Fibroblast of pulmonary artery (primary cell): ENCODE measurements around the gene CAPN10.
"Not testable (repeated sequence)": the region's sequence is repeated elsewhere in the genome, so short reads cannot be mapped to it uniquely, and the experiment has no call there.

Experiments
- DNase-seq: peaks from one replicate; pipeline ENCODE4 v3.0.0-alpha.2; 2010; ENCODE audit warnings: low read depth
- H3K4me3 ChIP-seq: replicated peaks from 2 replicates; pipeline ENCODE4 v1.5.1; 2011; ENCODE audit warnings: low read depth, mild to moderate bottlenecking, control low read depth, low read length, moderate library complexity
- CTCF ChIP-seq: IDR thresholded peaks from 2 replicates; pipeline ENCODE4 v1.5.1; 2011; ENCODE audit warnings: mild to moderate bottlenecking, control low read depth, low read length, inconsistent platforms; ENCODE audit errors: missing control alignments

The CAPN10 gene, protein sequence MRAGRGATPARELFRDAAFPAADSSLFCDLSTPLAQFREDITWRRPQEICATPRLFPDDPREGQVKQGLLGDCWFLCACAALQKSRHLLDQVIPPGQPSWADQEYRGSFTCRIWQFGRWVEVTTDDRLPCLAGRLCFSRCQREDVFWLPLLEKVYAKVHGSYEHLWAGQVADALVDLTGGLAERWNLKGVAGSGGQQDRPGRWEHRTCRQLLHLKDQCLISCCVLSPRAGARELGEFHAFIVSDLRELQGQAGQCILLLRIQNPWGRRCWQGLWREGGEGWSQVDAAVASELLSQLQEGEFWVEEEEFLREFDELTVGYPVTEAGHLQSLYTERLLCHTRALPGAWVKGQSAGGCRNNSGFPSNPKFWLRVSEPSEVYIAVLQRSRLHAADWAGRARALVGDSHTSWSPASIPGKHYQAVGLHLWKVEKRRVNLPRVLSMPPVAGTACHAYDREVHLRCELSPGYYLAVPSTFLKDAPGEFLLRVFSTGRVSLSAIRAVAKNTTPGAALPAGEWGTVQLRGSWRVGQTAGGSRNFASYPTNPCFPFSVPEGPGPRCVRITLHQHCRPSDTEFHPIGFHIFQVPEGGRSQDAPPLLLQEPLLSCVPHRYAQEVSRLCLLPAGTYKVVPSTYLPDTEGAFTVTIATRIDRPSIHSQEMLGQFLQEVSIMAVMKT

GRCh38 chr2:240586198-240586918, at the start of gene CAPN10:
TSS of gene CAPN10 (plus strand) at chr2:240586734. CDS start at chr2:240586912, 178 bp downstream.
- no peak for TF ChIP-seq CTCF
- DNase-seq: peak; percentile 94
- peak within 1 kb of the TSS; percentile 99 for H3K4me3 ChIP-seq

- no peak for TF ChIP-seq CTCF
- no peak overlapping the region for H3K4me3 ChIP-seq
- no peak for DNase-seq
Observed at GRCh38 chr2:240538031-240538780, 48.3 kb upstream of the CAPN10 start.

DNA sequence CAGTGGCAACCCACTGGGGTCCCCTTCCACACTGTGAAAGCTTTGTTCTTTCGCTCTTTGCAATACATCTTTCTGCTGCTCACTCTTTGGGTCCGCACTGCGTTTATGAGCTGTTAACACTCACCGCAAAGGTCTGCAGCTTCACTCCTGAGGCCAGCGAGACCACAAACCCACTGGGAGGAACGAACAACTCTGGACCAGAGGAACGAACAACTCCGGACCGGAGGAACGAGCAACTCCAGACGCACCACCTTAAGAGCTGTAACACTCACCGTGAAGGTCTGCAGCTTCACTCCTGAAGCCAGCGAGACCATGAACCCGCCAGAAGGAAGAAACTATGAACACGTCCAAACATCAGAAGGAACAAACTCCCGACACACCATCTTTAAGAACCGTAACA, 47.4 kb upstream of the CAPN10 start:
- DNase-seq, H3K4me3 ChIP-seq: not testable (repeated sequence)

GRCh38 chr2:240539906-240540305, 46.6 kb upstream of the CAPN10 start:
- no peak for TF ChIP-seq CTCF
- DNase-seq: no peak
- H3K4me3 ChIP-seq: no peak overlapping the region

DNA sequence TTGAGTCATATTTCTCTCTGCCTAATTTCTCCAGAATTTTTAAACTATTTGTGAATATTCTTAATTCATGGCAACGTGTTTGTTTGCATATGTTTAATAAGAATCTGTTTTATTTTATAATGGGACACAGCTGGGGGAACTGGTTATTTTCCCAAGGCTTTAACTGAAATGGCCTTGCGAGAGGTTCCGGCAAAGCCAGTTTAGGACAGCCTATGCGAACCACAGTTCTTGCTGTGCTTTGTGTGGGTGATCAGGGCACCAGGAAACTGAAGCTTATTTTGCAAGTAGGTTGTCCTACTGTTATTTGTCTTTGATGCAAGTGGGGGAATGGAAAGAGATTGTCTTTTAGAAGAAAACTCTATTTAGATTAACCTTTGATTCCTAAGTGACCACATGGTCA, 35.2 kb upstream of the CAPN10 start:
- no peak for TF ChIP-seq CTCF
- no peak overlapping the region for H3K4me3 ChIP-seq

GRCh38 chr2:240551811-240552210, 34.7 kb upstream of the CAPN10 start:
- no peak for DNase-seq
- TF ChIP-seq CTCF: no peak
- H3K4me3 ChIP-seq: no peak overlapping the region

More for the DNA sequence above, 35.2 kb upstream of the CAPN10 start:
- DNase-seq: no peak
